ENCODE measurements around the gene WDSUB1. TPM values are rescaled to one million over a fixed set of nuclear protein-coding genes. Genes with fewer than 3 reads are reported as not detected.

The WDSUB1 gene
- total and polyA plus RNA-seq, 9 of the 15 experiments (the other 6 are each of a cell fraction or from before 2014, with no cell fraction given): 5.2 to 13.7 (median 9.4) TPM

GRCh38 chr2:159285929-159286708, at the start of gene WDSUB1 (continued):
- TF ChIP-seq MXD1 (CRISPR knock-in tag; IDR thresholded peaks at IDR 0.05; ENCODE audit: borderline replicate concordance, poor library complexity, severe bottlenecking) (no peak), ZNF311 (CRISPR knock-in tag; IDR thresholded peaks at IDR 0.05) (no peak), SMAD1 (IDR thresholded peaks at IDR 0.05; ENCODE audit: low read depth, low read length, partially characterized antibody) (no peak), ATF4 (CRISPR knock-in tag; IDR thresholded peaks at IDR 0.05) (no peak), ZNF511 (CRISPR knock-in tag; IDR thresholded peaks at IDR 0.05) (no peak), BRCA1 (IDR thresholded peaks at IDR 0.05) (no peak), BRCA1 (CRISPR knock-in tag; IDR thresholded peaks at IDR 0.05) (0 out of 2 replicates have a peak, but pooled peaks have one; percentile 64), ZNF639 (CRISPR knock-in tag; conservative IDR thresholded peaks at IDR 0.05 in 1 of 2, IDR thresholded peaks at IDR 0.05 in 1 of 2) (peak in 1 of 2 experiments; percentile 31; a peak in 1 of 4 replicates), HCFC1 (IDR thresholded peaks at IDR 0.05; ENCODE audit: low read depth, low read length) (no peak), NONO (IDR thresholded peaks at IDR 0.05; ENCODE audit: low read depth in 2 of 2, low read length in 1 of 2) (peak; percentile 32 to 69; a peak in 2 of 4 replicates), EWSR1 (IDR thresholded peaks at IDR 0.05; ENCODE audit: borderline replicate concordance, low read depth, partially characterized antibody) (no peak), CBX1 (IDR thresholded peaks at IDR 0.05; ENCODE audit: low read depth) (peak; percentile 49; the same call in 1 of the 2 replicates), ETV1 (tag; conservative IDR thresholded peaks at IDR 0.05; ENCODE audit: low read depth) (no peak), POLR3A (IDR thresholded peaks at IDR 0.05; ENCODE audit: borderline replicate concordance, extremely low read depth, insufficient read depth, insufficient read length) (no peak), ASH1L (IDR thresholded peaks at IDR 0.05; ENCODE audit: borderline replicate concordance, low read depth, partially characterized antibody) (no peak), CEBPB (tag; IDR thresholded peaks at IDR 0.05) (no peak), ZNF124 (CRISPR knock-in tag; IDR thresholded peaks at IDR 0.05) (no peak), JUND (IDR thresholded peaks at IDR 0.05; ENCODE audit: borderline replicate concordance, low read depth, low read length) (peak; percentile 28; the same call in 1 of the 2 replicates), JUND (tag; IDR thresholded peaks at IDR 0.05; ENCODE audit: borderline replicate concordance, low read depth, low read length) (no peak), OTX1 (CRISPR knock-in tag; IDR thresholded peaks at IDR 0.05) (no peak)
- TF ChIP-seq, protein P1, sequence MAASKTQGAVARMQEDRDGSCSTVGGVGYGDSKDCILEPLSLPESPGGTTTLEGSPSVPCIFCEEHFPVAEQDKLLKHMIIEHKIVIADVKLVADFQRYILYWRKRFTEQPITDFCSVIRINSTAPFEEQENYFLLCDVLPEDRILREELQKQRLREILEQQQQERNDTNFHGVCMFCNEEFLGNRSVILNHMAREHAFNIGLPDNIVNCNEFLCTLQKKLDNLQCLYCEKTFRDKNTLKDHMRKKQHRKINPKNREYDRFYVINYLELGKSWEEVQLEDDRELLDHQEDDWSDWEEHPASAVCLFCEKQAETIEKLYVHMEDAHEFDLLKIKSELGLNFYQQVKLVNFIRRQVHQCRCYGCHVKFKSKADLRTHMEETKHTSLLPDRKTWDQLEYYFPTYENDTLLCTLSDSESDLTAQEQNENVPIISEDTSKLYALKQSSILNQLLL (CRISPR knock-in tag; IDR thresholded peaks at IDR 0.05; ENCODE audit: borderline replicate concordance): no peak

Measured in K562 (cell line).